ENCODE measurements around the gene GRIN3A.

Gene GRIN3A

DNA sequence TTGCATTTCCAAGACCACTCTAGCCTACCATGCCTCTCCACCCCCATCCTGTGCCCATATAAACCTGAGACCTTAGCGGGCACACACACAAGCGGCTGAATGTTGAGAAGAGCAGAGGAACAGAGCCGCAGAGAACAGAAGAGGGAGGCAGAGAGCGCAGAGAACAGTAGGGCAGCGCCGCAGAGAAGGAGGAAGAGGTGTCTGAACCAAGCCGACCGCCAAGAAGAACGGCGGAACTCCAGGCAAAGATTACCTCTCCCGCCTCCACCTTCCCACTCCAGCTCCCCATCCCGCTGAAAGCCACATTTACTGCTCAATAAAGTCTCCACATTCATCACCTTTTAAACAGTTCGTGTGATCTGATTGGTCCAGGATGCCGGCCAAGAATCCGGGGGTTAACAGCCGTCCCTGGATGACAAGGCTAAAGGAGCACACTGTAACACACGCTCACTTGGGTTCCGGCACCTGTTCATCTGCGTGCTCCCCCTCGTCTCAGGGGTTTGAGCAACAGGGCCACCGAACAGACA lies 33.2 kb downstream of the GRIN3A start:
- no peak for DNase-seq (ENCODE audit: low read depth)

DNA sequence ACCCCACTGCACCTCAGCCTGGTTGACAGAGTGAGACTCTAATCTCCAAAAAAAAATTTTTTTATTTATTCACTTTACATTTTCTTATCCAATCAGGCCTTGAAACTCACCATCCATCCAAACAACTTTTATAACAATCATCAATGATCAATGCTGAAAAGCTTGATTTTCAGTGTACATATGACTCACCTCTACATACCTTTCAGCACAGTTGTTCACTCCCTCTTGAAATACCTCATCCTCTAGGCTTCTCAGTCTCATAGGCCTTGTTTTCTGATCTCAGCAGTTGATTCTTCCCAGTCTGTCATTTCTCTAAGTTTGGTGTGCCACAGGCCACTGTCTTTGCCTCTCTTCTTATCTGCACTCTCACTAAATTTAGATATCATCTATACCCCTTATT lies 36.2 kb downstream of the GRIN3A start:
- TF ChIP-seq, protein P1, sequence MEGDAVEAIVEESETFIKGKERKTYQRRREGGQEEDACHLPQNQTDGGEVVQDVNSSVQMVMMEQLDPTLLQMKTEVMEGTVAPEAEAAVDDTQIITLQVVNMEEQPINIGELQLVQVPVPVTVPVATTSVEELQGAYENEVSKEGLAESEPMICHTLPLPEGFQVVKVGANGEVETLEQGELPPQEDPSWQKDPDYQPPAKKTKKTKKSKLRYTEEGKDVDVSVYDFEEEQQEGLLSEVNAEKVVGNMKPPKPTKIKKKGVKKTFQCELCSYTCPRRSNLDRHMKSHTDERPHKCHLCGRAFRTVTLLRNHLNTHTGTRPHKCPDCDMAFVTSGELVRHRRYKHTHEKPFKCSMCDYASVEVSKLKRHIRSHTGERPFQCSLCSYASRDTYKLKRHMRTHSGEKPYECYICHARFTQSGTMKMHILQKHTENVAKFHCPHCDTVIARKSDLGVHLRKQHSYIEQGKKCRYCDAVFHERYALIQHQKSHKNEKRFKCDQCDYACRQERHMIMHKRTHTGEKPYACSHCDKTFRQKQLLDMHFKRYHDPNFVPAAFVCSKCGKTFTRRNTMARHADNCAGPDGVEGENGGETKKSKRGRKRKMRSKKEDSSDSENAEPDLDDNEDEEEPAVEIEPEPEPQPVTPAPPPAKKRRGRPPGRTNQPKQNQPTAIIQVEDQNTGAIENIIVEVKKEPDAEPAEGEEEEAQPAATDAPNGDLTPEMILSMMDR (IDR thresholded peaks at IDR 0.05; ENCODE audit: low read depth, low read length, missing control alignments) = no peak
- H3K4me3 ChIP-seq (ENCODE audit: low read depth, low read length) = no peak overlapping the region
- DNase-seq (ENCODE audit: low read depth) = no peak

More for the DNA sequence above, 33.2 kb downstream of the GRIN3A start:
- TF ChIP-seq, protein P1 (IDR thresholded peaks at IDR 0.05; ENCODE audit: low read depth, low read length, missing control alignments) = peak; percentile 22
- H3K4me3 ChIP-seq (ENCODE audit: low read depth, low read length) = no peak overlapping the region

- TF ChIP-seq, protein P1 (IDR thresholded peaks at IDR 0.05; ENCODE audit: low read depth, low read length, missing control alignments) = no peak
- H3K4me3 ChIP-seq (ENCODE audit: low read depth, low read length) = no peak overlapping the region
- no peak for DNase-seq (ENCODE audit: low read depth)
These were observed 44.7 kb downstream of the GRIN3A start for GRCh38 chr9:101693546-101694336.

DNA sequence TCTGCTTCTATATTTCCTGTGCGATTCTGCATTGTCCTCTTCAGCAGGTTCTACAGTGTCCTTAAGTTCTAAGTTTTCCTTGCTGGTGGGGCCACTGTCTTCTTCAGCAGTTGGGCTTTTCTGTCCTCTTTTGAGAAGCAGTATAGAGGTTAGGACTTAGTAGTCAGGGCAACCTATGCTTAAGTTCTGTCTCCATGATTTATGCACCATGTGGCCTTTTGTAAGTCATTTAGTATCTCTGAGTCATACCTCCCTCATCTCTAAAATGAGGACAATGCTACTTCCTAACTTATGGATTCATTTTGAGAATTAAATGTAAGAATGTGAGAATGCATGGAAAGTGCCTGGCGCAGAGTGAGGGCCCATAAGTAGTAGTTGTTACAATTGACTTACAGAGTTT lies 46.8 kb downstream of the GRIN3A start:
- TF ChIP-seq, protein P1 (IDR thresholded peaks at IDR 0.05; ENCODE audit: low read depth, low read length, missing control alignments) = no peak
- no peak for DNase-seq (ENCODE audit: low read depth)
- H3K4me3 ChIP-seq (ENCODE audit: low read depth, low read length) = no peak overlapping the region

GRCh38 chr9:101689039-101689438 lies 49.4 kb downstream of the GRIN3A start:
- no peak for DNase-seq (ENCODE audit: low read depth)
- no peak overlapping the region for H3K4me3 ChIP-seq (ENCODE audit: low read depth, low read length)
- TF ChIP-seq, protein P1 (IDR thresholded peaks at IDR 0.05; ENCODE audit: low read depth, low read length, missing control alignments) = no peak

- DNase-seq (ENCODE audit: low read depth) = no peak
- TF ChIP-seq, protein P1 (IDR thresholded peaks at IDR 0.05; ENCODE audit: low read depth, low read length, missing control alignments) = no peak
- no peak overlapping the region for H3K4me3 ChIP-seq (ENCODE audit: low read depth, low read length)
These were observed 53.8 kb downstream of the GRIN3A start for GRCh38 chr9:101684665-101685064.

- no peak overlapping the region for H3K4me3 ChIP-seq (ENCODE audit: low read depth, low read length)
- no peak for DNase-seq (ENCODE audit: low read depth)
- TF ChIP-seq, protein P1 (IDR thresholded peaks at IDR 0.05; ENCODE audit: low read depth, low read length, missing control alignments) = no peak
These were observed 55.2 kb downstream of the GRIN3A start for GRCh38 chr9:101683236-101683635.
